ENCODE measurements around the gene ADARB2.

ADARB2 gene

GRCh38 chr10:1390200-1390599 is 347.1 kb downstream of the ADARB2 start:
- H3K4me1 ChIP-seq = no peaks in the 10 kb centered on the region

GRCh38 chr10:1384026-1384425 is 353.3 kb downstream of the ADARB2 start:
- H3K4me1 ChIP-seq = no peaks in the 10 kb centered on the region
- H3K4me3 ChIP-seq (ENCODE audit: low read depth, low read length) = no peak overlapping the region
- TF ChIP-seq, protein P1, sequence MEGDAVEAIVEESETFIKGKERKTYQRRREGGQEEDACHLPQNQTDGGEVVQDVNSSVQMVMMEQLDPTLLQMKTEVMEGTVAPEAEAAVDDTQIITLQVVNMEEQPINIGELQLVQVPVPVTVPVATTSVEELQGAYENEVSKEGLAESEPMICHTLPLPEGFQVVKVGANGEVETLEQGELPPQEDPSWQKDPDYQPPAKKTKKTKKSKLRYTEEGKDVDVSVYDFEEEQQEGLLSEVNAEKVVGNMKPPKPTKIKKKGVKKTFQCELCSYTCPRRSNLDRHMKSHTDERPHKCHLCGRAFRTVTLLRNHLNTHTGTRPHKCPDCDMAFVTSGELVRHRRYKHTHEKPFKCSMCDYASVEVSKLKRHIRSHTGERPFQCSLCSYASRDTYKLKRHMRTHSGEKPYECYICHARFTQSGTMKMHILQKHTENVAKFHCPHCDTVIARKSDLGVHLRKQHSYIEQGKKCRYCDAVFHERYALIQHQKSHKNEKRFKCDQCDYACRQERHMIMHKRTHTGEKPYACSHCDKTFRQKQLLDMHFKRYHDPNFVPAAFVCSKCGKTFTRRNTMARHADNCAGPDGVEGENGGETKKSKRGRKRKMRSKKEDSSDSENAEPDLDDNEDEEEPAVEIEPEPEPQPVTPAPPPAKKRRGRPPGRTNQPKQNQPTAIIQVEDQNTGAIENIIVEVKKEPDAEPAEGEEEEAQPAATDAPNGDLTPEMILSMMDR (IDR thresholded peaks at IDR 0.05; ENCODE audit: low read depth, low read length) = no peak
- H3K9me3 ChIP-seq = no peaks in the 10 kb centered on the region
- peaks cover 34% of the 10 kb centered on the region for H3K27me3 ChIP-seq
- no peaks in the 10 kb centered on the region for H3K36me3 ChIP-seq
- DNase-seq = no peak

More at GRCh38 chr10:1390200-1390599, 347.1 kb downstream of the ADARB2 start:
- H3K36me3 ChIP-seq = no peaks in the 10 kb centered on the region
- TF ChIP-seq, protein P1 (IDR thresholded peaks at IDR 0.05; ENCODE audit: low read depth, low read length) = no peak
- no peak overlapping the region for H3K4me3 ChIP-seq (ENCODE audit: low read depth, low read length)
- H3K9me3 ChIP-seq = no peaks in the 10 kb centered on the region
- no peaks in the 10 kb centered on the region for H3K27me3 ChIP-seq
- DNase-seq = no peak

DNA sequence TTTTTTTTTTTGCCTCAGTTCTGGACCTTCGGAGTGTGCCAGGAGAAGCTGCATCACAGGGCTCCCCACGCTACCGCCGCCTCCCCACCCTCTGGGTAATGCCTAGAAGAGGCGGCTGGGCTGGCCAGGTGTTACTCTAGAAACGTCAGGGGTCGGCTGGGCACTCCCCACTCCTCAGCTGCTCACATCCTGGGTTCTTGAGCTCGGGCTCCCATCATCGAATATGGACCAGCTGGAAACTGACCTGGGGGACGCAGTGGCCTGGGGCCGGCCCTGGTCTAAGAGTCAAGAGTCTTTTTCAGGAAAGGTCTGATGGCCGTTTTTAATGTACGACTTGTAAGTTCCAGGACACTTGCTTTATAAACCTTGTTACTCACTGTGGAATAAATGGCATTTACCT is 354.6 kb downstream of the ADARB2 start:
- peaks cover 34% of the 10 kb centered on the region for H3K27me3 ChIP-seq
- no peak for DNase-seq
- no peaks in the 10 kb centered on the region for H3K4me1 ChIP-seq
- no peaks in the 10 kb centered on the region for H3K9me3 ChIP-seq
- H3K4me3 ChIP-seq (ENCODE audit: low read depth, low read length) = no peak overlapping the region
- TF ChIP-seq, protein P1 (IDR thresholded peaks at IDR 0.05; ENCODE audit: low read depth, low read length) = no peak
- H3K36me3 ChIP-seq = no peaks in the 10 kb centered on the region

- no peak for DNase-seq
- Histone ChIP-seq H3K4me1 (no peaks in the 10 kb centered on the region), H3K27me3 (peaks cover 34% of the 10 kb centered on the region), H3K9me3 (no peaks in the 10 kb centered on the region), H3K36me3 (no peaks in the 10 kb centered on the region), H3K4me3 (ENCODE audit: low read depth, low read length) (no peak overlapping the region)
- TF ChIP-seq, protein P1 (IDR thresholded peaks at IDR 0.05; ENCODE audit: low read depth, low read length) = no peak
These were observed 356.0 kb downstream of the ADARB2 start for GRCh38 chr10:1381339-1381738.

- Histone ChIP-seq H3K4me1 (no peaks in the 10 kb centered on the region), H3K9me3 (no peaks in the 10 kb centered on the region), H3K36me3 (no peaks in the 10 kb centered on the region), H3K4me3 (ENCODE audit: low read depth, low read length) (no peak overlapping the region), H3K27me3 (peaks cover 34% of the 10 kb centered on the region)
- TF ChIP-seq, protein P1 (IDR thresholded peaks at IDR 0.05; ENCODE audit: low read depth, low read length) = no peak
- DNase-seq = no peak
These were observed 357.1 kb downstream of the ADARB2 start for GRCh38 chr10:1380088-1380671.

DNA sequence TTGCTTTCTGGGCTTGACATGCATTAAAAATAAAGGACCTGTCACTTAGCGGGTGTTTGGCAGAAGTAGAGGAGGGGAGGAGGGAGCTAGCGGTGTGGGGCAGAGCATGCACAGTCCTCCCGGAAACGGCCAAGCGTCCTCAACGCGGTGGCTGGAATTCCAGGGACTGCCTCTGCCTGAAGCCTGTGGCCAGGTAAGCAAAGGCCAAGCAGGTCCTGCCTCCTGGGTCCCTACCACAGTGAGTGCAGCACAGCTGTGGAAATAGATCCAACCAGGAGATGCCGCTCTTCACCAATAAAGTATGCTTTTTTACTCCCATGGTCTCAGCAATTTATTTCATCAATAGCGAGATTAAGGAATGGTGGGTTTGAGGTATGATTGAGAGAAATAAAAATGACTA is 357.7 kb downstream of the ADARB2 start:
- Histone ChIP-seq H3K4me1 (no peaks in the 10 kb centered on the region), H3K9me3 (no peaks in the 10 kb centered on the region), H3K27me3 (peaks cover 28% of the 10 kb centered on the region), H3K4me3 (ENCODE audit: low read depth, low read length) (no peak overlapping the region), H3K36me3 (no peaks in the 10 kb centered on the region)
- TF ChIP-seq, protein P1 (IDR thresholded peaks at IDR 0.05; ENCODE audit: low read depth, low read length) = no peak
- DNase-seq = no peak

Data from BE2C (cell line).